Measurements from ENCODE around the gene AMH.

Gene AMH

DNA sequence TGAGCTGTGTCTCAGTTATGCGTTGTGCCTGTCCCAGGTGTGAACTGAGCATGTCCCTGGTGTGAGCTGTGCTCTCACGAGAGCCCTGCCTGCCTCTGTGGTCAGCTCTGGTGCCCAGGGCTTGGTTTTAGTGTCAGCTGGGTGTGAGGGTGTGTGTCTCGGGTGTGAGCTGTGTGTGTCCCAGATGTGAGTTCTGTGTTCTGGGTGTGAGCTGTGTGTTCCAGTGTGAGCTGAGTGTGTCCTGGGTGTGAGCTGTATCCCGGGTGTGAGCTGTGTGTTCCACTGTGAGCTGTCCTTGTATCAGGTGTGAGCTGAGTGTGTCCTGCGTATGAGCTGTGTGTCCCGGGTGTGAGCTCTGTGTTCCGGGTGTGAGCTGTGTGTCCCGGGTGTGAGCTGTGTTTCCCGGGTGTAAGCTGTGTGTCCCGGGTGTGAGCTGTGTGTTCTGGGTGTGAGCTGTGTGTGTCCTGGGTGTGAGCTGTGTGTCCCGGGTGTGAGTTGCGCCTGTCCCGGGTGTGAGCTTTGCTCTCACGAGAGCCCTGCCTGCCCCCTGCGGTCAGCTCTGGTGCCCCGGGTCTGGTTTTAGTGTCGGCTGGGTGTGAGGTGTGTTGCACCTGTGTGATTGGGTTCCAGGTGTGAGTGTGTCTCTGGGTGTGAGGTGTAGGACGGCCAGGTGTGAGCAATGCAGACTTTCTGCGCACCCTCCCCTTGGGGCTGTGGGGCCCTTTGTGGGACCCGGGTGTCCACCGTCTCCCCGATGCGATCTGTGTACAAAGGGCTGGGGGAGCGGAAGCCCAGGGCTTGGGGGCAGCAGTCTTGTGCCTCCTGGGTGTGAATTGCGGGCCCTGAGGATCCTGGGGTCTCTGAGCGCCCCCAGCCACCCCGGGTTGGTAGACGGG lies 39.9 kb downstream of the AMH start:
- Histone ChIP-seq H3K4me3 (peak overlapping the region; percentile 71), H3K27ac (peak overlapping the region in 1 of 2 donors; percentile 35)
- DNase-seq (ENCODE audit: low spot score), result no peak
- TF ChIP-seq, protein P1, sequence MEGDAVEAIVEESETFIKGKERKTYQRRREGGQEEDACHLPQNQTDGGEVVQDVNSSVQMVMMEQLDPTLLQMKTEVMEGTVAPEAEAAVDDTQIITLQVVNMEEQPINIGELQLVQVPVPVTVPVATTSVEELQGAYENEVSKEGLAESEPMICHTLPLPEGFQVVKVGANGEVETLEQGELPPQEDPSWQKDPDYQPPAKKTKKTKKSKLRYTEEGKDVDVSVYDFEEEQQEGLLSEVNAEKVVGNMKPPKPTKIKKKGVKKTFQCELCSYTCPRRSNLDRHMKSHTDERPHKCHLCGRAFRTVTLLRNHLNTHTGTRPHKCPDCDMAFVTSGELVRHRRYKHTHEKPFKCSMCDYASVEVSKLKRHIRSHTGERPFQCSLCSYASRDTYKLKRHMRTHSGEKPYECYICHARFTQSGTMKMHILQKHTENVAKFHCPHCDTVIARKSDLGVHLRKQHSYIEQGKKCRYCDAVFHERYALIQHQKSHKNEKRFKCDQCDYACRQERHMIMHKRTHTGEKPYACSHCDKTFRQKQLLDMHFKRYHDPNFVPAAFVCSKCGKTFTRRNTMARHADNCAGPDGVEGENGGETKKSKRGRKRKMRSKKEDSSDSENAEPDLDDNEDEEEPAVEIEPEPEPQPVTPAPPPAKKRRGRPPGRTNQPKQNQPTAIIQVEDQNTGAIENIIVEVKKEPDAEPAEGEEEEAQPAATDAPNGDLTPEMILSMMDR (IDR thresholded peaks at IDR 0.05), result no peak

DNA sequence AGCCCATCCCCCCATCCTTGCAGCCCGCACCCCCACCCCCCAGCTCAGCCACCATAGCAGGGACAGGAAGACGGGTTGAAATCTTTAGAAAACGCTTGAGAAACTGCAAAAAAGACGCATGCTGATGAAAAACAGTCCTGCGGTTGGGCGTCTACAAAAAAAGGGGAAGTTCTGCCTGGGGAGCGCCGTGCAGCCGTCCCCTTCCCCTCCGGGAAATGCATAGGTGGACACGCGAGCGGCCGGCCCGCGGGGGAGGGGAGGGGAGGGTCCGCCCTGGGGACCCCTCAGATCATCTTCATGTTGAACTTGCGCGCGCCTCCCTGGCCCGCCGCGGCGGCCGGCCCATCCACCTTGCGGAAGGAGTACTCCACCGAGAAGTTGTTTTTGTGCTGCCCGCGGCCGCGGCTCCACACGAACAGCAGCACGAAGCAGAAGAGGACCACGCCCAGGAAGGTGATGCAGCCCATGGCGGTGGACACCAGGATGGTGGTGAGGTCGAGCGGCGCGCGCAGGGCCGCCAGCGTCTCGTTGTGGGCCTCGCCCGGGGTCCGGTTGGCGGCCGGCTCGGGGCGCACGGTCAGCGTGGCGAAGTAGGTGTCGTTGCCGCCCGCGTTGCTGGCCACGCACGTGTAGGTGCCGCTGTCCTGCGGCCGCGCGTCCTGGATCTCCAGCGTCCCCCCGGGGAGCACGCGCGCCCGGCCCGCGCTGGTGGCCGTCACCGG lies 40.8 kb downstream of the AMH start:
- H3K4me3 ChIP-seq, result peak overlapping the region; percentile 71
- TF ChIP-seq, protein P1 (IDR thresholded peaks at IDR 0.05), result no peak
- DNase-seq (ENCODE audit: low spot score), result no peak
- H3K27ac ChIP-seq, result peak overlapping the region in 1 of 2 donors; percentile 60

DNA sequence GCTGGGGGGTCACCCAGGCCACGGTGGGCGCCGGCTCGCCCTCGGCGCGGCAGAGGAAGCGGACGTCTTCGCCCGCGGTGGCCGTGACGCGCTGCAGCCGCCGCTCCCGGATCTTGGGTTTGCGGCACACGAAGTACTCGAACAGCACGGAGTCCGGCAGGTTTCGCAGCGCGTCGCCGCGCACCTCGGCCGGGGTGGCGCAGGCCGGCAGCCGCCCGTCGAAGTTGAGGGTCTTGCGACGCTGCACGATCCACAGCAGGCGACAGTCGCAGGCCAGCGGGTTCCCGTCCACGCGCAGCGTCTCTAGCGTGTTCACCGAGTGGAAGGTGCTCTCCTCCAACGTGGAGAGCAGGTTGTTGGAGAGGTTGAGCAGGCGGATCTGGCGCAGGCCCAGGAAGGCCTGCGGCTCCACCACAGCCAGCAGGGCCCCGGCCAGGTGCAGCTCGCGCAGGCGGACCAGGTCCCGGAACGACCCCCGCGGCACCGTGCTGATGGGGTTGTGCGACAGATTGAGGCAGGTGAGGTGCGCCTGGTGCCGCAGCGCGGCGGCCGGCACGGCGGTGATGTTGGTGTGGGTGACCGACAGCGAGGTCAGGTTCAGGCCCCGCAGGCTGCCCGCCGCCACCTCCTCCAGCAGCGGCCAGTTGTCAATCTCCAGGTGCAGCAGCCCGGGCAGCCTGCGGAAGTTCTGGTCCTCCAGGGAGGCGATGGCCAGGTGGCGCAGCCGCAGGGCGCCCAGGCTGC lies 41.5 kb downstream of the AMH start:
- TF ChIP-seq, protein P1 (IDR thresholded peaks at IDR 0.05), result no peak
- H3K27ac ChIP-seq, result peak overlapping the region in 1 of 2 donors; percentile 60
- DNase-seq (ENCODE audit: low spot score), result no peak
- H3K4me3 ChIP-seq, result peak overlapping the region; percentile 71

DNA sequence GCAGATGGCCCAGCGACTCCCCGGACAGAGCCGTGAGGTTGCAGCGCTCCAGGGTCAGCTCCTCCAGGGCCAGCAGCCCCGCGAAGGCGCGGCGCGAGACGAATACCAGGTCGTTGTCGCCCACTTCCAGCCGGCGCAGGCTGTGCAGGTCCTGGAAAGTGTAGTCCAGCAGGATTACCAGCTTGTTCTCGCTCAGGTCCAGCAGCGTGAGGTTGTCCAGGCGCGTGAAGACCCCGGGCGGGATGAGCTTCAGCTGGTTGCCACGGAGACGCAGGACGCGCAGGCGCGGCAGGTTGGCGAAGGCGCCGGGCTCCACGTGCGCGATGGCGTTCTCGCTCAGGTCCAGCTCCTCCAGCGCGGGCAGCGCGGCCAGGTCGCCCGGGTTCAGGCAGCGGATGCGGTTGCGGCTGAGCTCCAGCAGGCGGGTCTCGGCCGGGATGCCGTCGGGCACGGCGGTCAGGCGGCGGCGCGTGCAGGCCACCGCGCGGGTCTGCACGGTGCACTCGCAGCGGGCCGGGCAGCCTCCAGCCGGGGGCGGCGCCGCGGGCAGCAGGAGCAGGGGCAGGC lies 42.1 kb downstream of the AMH start:
- no peak for DNase-seq (ENCODE audit: low spot score)
- TF ChIP-seq, protein P1 (IDR thresholded peaks at IDR 0.05), result no peak
- no peak overlapping the region for H3K27ac ChIP-seq
- H3K4me3 ChIP-seq, result peak overlapping the region; percentile 71

DNA sequence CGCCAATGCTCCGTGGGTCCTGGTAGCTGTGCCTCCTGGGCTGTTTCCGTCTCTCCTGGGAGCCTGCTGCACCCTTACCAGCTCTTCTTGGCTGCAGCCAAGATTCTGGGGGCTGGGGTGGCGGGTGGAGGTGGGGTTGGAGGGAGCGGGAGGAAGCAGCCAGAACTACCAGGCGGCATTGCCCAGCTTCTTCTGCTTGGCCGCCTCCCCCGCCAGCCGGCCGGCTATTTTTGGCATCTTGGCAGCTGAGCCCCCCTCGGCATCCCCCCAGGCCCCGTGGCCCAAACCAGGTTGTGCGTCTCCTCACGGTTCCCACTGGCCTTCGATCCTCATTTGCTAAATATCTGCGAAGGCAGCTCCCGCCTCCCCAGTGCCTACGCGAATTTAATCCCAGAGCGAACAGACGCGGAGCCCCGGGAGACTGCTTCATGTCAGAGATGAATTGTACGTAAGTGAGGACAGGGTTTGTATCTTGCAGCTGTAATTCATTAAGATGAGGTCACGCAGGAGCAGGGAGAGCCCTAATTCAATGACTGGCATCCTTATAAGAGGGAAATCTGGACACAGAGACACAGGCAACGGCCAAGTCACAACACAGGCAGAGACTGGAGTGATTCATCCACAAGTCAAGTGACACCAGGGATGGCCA lies 45.7 kb downstream of the AMH start:
- Histone ChIP-seq H3K27ac (peak overlapping the region; percentile 3 to 24), H3K4me3 (peak overlapping the region; percentile 52)
- no peak for DNase-seq (ENCODE audit: low spot score)
- TF ChIP-seq, protein P1 (IDR thresholded peaks at IDR 0.05), result no peak

DNA sequence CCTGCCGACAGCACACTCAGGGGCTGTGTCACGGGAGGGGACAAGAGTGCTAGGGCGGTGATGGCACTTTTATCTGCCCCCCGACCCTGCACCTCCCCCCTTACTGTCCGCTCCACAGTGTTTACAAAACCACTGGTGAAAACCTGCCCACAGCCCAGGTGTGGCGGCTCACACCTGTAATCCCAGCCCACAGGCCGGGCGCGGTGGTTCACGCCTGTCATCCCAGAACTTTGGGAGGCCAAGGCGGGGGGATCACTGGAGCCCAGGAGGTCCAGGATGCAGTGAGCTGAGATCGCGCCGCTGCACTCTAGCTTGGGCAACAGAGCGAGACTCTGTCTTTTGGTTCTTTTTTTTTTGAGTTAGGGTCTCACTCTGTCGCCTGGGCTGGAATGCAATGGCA lies 47.0 kb downstream of the AMH start:
- no peak for DNase-seq (ENCODE audit: low spot score)
- H3K4me3 ChIP-seq, result no peak overlapping the region
- H3K27ac ChIP-seq, result no peak overlapping the region
- TF ChIP-seq, protein P1 (IDR thresholded peaks at IDR 0.05), result no peak

Measured in coronary artery (tissue), 2 donors.